HG02973 (cell line): ENCODE measurements around the gene POP4.
A peak's percentile ranks its signal among the peaks of the same experiment; 100 is the strongest.
"Not testable (repeated sequence)": the region's sequence is repeated elsewhere in the genome, so short reads cannot be mapped to it uniquely, and the experiment has no call there.

Source experiments
- ATAC-seq: cut with Tn5 transposase; IDR thresholded peaks from one replicate; pipeline ENCODE4 v1.9.1; 2021; ENCODE audit warnings: moderate library complexity; ENCODE audit not compliant: unreplicated experiment

Gene POP4

GRCh38 chr19:29605653-29606419 is at the start of gene POP4:
Gene POP4 (plus strand): TSS chr19:29606283. CDS start chr19:29606319, 36 bp downstream.
- ATAC-seq: peak; percentile 53

GRCh38 chr19:29559110-29559509 is 47.0 kb upstream of the POP4 start:
- ATAC-seq: not testable (repeated sequence)

GRCh38 chr19:29559743-29560142 is 46.3 kb upstream of the POP4 start:
- no peak for ATAC-seq

- no peak for ATAC-seq
Measured at GRCh38 chr19:29560313-29561075, 45.6 kb upstream of the POP4 start.

- no peak for ATAC-seq
Measured at GRCh38 chr19:29561601-29562000, 44.5 kb upstream of the POP4 start.

- no peak for ATAC-seq
Measured at GRCh38 chr19:29562299-29563297, 43.5 kb upstream of the POP4 start.

GRCh38 chr19:29563486-29564101 is 42.5 kb upstream of the POP4 start:
- ATAC-seq: no peak

GRCh38 chr19:29564574-29565005 is 41.5 kb upstream of the POP4 start:
- no peak for ATAC-seq

GRCh38 chr19:29565171-29565570 is 40.9 kb upstream of the POP4 start:
- no peak for ATAC-seq

GRCh38 chr19:29566496-29567054 is 39.5 kb upstream of the POP4 start:
- no peak for ATAC-seq

GRCh38 chr19:29567366-29567915 is 38.6 kb upstream of the POP4 start:
- no peak for ATAC-seq

- no peak for ATAC-seq
Measured at GRCh38 chr19:29568036-29569025, 37.8 kb upstream of the POP4 start.

GRCh38 chr19:29569038-29569911 is 36.8 kb upstream of the POP4 start:
- no peak for ATAC-seq

- no peak for ATAC-seq
Measured at GRCh38 chr19:29571181-29571580, 34.9 kb upstream of the POP4 start.

GRCh38 chr19:29573486-29573885 is 32.6 kb upstream of the POP4 start:
- ATAC-seq: no peak

GRCh38 chr19:29574510-29574909 is 31.6 kb upstream of the POP4 start:
- ATAC-seq: no peak

GRCh38 chr19:29576046-29576606 is 30.0 kb upstream of the POP4 start:
- no peak for ATAC-seq
